GM21447 (cell line): ENCODE measurements around the gene KRT40.

Experiments used
- ATAC-seq: cut with Tn5 transposase; IDR thresholded peaks from one replicate; pipeline ENCODE4 v1.9.1; 2021; ENCODE audit not compliant: unreplicated experiment

KRT40 gene

GRCh38 chr17:40953881-40954280 lies 30.2 kb downstream of the KRT40 start:
- ATAC-seq, result no peak

DNA sequence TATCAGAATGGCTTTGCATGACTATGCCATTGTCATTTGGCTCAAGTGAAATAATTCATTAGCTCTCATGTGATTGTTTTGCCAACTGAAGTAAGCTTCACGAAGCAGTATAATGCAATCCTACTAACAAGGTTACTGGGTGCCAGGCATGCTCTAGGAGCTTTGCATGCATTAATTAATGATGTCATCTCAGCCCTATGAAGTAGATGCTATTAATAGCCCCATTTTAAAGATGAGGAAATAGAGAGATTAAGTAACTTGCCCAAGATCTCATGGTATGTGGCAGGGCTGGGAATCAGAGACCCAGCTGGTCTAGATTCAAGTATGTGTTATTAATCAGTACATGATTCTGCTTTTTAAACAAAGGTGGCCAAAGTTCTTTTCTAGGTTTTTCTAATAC lies 31.5 kb downstream of the KRT40 start:
- ATAC-seq, result no peak

GRCh38 chr17:40952154-40952553 lies 32.0 kb downstream of the KRT40 start:
- no peak for ATAC-seq

DNA sequence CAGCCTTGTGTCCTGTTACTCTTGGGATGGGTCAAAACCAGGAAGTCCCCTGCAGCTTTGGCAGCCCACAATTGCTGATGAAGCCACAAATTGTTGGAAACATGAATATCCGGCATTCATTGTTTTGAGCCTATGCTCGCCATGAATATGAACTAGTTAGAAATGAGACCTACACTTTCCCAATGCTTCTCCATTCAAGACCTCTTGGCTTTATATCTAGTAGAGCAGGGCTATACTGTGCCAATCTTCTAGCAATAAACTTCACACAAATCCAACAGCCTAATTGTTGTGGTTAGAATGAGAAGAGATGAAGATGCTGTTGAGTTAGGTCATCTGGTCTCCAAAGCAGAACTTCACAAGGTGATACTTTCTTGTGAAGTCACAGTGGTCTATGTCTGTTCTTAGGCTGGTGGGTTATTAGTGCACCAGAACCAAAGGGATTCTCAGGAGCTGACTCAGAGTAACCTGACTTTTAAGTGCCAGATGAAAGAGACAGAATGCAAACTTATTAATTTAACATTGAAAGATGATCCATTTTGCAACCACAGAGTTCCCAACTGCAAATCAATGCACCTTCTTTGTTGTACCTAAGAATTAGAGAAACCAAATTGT lies 33.0 kb downstream of the KRT40 start:
- no peak for ATAC-seq

DNA sequence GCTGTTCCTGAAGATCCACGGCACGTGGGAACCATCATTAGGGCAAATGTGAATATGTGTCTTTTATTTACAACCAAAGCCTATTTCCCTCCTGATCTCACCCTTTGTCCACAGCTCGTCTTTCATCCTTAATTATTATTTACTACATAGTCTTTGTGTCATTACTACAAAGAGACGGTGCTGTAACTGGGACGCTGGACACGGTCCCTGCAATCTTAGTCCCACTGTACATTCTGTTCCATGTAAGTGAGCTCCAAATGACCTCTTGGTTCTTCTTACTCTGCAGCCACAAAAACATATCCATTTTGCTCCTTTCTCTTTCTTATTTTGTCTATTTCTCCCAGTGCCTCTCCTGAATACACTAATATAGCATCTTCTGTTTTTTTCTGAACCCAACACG lies 34.0 kb downstream of the KRT40 start:
- no peak for ATAC-seq

DNA sequence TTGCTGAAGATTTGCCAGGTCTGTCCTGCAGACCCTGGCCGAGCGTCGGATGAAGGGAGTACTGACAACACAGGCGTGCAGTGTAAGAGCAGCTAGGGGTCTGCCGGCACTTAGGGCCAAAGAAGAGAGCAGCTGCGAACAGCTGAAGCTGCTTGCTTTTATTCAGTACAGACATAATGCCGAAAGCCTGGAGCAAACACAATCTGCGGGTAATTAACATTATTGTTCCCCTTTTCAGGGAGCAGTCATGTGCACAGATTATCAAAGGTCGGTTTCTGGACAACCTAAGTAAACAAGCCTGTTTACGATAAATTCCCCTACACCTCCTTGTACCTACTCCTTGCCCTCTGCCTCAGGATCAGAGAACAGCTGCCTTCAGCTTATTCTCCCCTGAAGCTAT lies 34.7 kb downstream of the KRT40 start:
- no peak for ATAC-seq

GRCh38 chr17:40947929-40948328 lies 36.2 kb downstream of the KRT40 start:
- no peak for ATAC-seq

DNA sequence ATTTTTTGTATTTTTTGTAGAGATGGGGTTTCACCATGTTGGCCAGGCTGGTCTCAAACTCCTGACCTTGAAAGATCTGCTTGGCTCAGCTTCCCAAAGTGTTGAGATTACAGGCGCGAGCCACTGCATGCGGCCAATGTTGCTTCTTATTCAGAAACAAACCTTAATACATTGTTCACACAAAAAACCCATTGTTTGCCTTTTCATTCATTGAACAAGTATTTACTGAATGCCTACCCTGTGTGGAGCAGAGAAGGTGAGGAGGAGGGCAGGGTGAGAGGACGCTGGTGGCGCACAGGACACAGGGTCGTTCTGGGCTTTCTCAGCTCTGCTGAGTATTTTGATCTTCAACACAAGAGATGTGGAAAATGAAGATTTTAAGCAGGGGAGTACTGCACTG lies 38.7 kb downstream of the KRT40 start:
- no peak for ATAC-seq

- ATAC-seq, result no peak
Observed at GRCh38 chr17:40944531-40944930, 39.6 kb downstream of the KRT40 start.

DNA sequence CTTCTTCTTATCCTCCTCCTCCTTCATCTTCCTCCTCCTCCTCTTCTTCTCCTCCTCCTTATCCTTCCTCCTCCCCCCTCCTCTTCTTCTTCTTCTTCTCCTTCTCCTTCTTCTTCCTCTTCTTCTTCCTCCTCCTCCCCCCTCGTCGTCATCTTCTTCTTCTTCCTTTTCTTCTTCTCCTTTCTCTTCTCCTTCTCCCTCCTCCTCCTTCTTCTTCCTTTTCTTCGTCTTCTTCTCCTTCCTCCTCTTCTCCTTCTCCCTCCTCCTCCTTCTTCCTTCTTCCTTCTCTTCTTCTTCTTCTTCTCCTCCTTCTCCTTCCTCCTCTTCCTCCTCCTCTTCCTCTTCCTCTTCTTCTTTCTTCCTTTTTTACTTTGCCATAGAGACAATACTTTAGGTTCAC lies 41.6 kb downstream of the KRT40 start:
- ATAC-seq, result no peak

- ATAC-seq, result no peak
Observed at GRCh38 chr17:40940266-40940665, 43.9 kb downstream of the KRT40 start.

GRCh38 chr17:40938981-40939380 lies 45.1 kb downstream of the KRT40 start:
- no peak for ATAC-seq

- no peak for ATAC-seq
Observed at GRCh38 chr17:40937384-40937819, 46.7 kb downstream of the KRT40 start, which contains the start of gene KRT23. Gene KRT23 (minus strand): TSS chr17:40937646. CDS start chr17:40936603, 1,043 bp downstream.

DNA sequence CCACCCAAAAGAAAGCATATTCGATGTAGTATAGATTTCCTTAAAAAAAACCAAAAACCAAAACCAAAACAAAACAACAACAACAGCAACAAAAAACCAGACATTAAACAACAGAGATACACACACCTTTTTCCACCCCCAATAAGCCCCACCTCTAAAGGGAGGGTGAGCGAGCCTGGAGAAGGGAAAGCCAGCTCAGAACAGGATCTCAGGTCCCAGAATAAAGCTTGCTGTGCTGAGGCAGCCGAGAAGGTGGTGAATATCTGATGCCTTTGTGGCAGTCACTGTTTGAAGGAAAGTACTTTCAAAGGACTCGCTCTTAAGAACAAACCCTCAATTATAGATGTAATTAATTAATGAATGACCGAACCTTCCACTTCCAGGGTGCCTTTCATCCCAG lies 47.1 kb downstream of the KRT40 start:
- no peak for ATAC-seq

DNA sequence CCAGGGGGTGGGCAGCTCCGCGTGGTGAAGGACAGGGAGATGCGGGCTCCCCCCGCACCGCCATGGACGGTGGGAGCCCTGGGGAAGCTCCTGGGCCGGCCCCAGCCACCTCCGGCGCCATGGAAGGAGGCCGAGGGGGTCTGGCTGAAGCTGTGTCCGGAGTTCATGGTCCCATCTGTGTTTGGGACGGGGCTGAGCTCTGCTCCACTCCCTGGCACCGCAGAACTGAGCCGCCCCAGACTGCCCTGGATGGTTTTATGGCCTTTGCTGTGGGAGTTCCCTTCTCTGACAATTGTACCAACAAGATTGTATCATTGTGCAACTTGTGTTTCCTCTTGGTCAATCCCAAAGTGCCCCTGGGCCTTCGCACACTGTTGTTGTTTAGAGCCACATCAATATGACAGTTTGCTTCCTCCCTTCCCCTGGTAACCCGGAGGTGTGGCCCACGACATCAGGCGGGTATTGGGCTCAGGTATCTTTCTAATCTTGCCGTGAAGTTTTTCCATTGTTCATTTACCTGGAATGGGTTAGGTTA lies 47.6 kb downstream of the KRT40 start:
- no peak for ATAC-seq

DNA sequence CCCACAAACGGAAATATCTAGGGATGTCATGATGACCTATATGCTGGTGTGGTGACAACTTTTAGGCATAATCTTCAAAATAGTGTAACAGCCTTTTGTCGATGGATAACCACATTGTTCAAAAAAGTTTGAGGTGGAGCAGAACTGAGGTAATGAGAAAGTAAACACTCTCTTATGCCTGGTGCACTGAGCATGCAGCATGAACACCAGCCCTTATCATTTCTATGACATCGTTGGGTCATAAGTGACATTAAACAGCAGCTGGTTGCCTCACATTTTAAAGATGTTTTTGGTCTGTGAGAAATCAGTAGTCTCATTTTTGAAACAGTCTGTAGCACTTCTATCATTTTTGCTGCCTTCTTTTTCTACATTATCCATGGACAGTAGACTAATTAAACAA lies 48.5 kb downstream of the KRT40 start:
- ATAC-seq, result no peak

DNA sequence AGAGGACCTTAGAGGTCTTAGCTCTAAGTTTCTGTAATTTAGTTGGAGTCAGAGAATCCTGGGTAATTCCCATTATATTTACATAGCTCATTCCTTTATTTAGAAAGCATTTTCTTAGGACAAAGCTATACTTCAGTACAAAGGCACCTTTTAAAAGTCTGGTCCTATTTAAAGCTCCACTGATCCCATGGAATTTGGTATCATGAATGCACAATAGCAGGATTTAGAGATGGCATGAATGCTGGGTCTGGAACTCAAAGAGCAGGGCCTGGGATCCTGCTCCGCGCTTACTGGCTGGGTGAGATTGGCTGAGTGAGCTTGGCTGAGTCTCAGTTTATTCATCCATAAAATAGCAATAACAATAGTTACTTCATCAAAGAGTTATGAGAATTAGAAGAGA lies 51.5 kb downstream of the KRT40 start:
- no peak for ATAC-seq

- ATAC-seq, result no peak
Observed at GRCh38 chr17:40931311-40931710, 52.8 kb downstream of the KRT40 start.
